HG03342 (cell line): ENCODE measurements around the gene TMEM208.

Source experiments
- ATAC-seq: cut with Tn5 transposase; IDR thresholded peaks from one replicate; pipeline ENCODE4 v1.9.1; 2021; ENCODE audit warnings: mild to moderate bottlenecking, moderate library complexity; ENCODE audit not compliant: unreplicated experiment

TMEM208 gene

DNA sequence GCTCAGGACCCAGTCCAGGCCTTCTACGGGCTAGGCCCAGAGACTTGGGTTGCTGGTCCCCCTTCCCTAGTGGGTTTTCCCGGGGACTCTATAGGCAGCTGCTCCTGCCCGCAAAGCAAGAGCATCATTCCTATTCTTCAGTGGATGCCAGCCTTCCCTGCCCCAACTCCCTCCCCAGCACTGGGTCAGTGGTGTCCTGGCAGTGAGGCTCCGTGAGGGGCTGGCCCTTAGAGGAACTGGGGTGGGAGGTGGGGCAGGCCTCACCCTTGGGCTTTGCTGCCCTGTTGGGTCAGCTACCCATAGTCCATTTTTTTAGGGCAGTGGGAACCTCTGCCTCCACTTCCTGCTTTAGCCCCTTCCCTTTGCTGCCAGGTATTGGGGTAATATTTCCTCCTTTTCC is 44.5 kb downstream of the TMEM208 start:
- no peak for ATAC-seq

DNA sequence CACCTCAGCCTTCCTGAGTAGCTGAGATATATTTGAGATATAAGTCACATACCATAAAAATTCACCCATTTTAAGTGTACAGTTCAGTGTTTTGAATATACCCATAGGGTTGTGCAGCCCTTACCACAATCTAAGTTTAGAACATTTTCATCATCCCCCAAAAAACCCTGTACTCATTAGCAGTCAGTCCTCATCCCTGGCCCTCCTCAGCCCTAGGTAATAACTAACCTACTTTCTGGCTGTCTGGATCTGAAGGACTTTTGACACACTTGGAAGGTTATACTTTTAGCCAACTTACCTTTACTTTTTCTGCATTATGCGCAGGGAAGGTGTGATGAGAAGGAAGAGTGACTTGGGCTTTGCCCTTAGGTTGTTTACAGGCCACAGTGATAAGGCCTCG is 48.4 kb downstream of the TMEM208 start:
- ATAC-seq, result no peak

GRCh38 chr16:67277294-67277998 is 50.5 kb downstream of the TMEM208 start:
- ATAC-seq, result no peak

- ATAC-seq, result no peak
These were observed 51.3 kb downstream of the TMEM208 start for GRCh38 chr16:67277999-67278772.
